Fibroblast of skin of right biceps (primary cell): Measurements from ENCODE around the gene HSFY1.
"Not testable (repeated sequence)": the region's sequence is repeated elsewhere in the genome, so short reads cannot be mapped to it uniquely, and the experiment has no call there.

Source experiments
- DNase-seq: peaks from one replicate; pipeline ENCODE4 v3.0.0-alpha.2; 2013

HSFY1 gene, protein sequence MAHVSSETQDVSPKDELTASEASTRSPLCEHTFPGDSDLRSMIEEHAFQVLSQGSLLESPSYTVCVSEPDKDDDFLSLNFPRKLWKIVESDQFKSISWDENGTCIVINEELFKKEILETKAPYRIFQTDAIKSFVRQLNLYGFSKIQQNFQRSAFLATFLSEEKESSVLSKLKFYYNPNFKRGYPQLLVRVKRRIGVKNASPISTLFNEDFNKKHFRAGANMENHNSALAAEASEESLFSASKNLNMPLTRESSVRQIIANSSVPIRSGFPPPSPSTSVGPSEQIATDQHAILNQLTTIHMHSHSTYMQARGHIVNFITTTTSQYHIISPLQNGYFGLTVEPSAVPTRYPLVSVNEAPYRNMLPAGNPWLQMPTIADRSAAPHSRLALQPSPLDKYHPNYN

DNA sequence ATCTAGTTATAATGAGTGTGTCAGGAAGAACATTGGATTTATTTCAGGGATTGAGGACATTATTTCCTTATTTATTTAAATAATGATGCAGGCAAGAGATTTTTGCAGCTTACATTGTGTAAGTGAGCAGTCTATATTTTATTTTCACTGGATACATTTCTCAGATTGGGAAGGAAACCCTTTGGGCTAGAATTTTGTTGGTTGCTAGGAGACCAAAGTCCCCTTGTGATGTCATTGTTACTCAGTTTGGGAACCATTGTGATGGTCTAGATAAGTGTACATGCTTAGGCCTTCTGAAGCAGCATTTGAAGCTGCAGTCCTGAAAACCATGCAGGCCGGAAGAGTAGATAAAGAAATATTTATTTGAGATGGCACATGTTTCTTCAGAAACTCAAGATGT lies at the start of gene HSFY1:
HSFY1 (plus strand) TSS at position 301 of the 400 bp plus-strand sequence; CDS start at position 369, 68 bp downstream.
- not testable (repeated sequence) for DNase-seq

DNA sequence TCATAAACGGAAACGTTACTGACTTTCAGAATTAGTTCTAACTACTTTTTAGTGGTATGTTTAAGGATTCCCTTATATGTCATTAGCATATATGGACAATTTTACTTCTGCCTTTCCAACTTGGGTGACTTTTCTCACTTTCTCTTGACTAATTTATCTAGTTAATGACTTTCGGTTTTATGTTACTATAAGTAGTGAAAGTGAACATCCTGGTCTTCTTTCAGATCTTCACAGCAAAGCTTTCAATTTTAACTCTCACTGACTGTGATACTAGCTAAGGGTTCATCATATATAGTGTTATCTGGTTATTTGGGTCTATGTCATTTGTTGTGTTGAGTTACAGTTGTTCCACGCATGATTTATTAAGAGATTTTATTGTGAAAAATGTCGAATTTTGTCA lies 42.3 kb upstream of the HSFY1 start:
- DNase-seq: not testable (repeated sequence)

DNA sequence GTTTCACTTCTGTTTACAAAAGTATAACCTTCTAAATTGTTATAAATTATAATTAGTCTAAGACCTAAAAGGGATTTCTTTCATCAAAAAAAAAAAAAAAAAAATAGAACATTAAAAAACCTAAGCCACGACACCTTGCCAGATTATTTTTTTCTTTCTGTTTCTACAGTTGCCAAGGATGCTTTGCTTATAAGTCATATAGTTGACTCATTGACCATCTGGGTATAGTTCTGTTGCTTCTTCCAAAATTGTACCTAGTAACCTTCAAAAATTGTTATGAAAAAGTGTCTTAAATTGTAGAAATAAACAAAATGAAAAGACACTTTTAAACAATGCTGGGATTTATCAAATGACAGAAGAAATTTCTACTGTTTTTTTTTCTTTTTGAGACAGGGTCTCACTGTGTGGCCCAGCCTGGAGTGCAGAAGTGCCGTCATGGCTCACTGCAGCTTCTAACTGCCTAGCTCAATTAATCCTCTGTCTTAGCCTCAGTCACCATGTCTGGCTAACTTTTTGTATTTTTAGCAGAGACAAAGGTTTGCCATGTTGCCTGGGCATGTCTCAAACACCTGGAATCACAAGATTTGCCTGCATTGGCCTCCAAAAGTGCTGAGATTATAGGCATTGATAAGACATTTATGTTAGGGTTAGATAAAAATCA lies 15.4 kb upstream of the HSFY1 start:
- not testable (repeated sequence) for DNase-seq

DNA sequence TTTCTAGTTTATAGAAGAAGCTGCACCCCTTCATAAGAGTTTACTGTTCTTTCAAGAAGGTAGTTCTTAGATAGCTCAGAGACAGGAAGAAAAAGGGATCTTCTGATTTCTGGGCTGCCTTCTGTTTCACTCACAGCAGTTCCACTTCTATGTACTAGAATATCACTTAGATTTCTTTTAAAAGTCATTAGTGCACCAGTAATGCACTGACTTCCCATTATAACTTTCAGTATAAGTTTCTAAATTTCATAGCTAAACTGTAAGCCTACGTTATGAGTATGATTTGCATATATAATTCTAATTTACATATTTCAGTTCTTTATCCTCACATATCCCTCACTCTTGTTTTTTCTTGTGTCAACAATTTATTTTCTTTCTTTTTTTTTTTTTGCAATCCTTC lies 7.6 kb upstream of the HSFY1 start:
- DNase-seq: not testable (repeated sequence)

DNA sequence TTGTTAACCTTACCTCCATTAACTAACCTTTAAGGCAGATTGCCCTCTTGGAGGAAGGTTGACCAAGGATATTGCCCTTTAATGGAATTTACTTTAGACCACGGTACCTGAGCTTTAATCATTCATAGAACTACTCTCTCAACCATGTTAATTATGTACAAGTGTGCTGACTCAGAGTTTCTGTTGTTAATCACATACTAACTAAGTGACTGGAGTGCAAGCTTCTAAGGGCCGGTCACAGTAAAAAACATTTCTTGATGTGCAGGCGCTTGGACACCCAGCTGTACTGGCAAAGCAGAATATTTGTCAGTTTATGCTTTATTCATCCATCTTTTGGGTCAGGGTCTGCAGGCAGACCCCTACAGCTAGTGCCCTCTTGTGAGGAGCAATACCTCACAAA lies 6.6 kb downstream of the HSFY1 start:
- not testable (repeated sequence) for DNase-seq

DNA sequence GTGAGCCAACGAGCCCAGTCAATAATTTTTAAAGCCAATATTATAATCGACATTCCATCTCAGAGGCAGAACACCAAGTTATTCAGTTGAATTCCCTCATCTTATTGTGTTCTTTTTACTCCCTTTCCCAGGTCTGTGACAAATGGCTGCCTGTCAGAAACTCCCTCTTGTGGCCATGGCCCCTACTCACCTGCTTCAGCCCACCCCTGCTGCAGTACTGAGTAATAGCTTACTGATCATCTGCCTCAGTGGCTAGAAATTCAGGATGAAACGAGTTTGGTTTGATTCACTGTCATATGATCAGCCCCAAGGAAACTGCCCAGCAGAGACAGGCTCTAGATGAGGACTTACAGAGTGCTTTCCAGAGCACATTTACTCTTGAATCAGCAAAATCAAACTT lies 19.4 kb downstream of the HSFY1 start:
- DNase-seq: not testable (repeated sequence)
